HEK293 (cell line): ENCODE results near the gene SCLT1.

Source experiments
- CTCF ChIA-PET: fragments of 350-600 bp; formaldehyde crosslinking; extraction: SDS; loops from one replicate; lab custom pipeline; 2021; ENCODE audit warnings: antibody characterized with exemption; lab: Yijun Ruan, JAX
- POLR2A ChIA-PET: fragments of 300-600 bp; formaldehyde crosslinking; extraction: SDS; loops from one replicate; lab custom pipeline; 2020; ENCODE audit warnings: antibody characterized with exemption, inconsistent platforms; lab: Yijun Ruan, JAX
- H3K27ac ChIP-seq: fragments of 200-500 bp; sonication (Bioruptor generic); 2 replicates; pipeline ENCODE4 v1.5.1; 2014; ENCODE audit warnings: low read depth, low read length, control low read depth, inconsistent platforms; ENCODE audit errors: extremely low read depth
- H3K36me3 ChIP-seq, 2 experiments: fragments of 200-500 bp in 1 of 2; sonication (Bioruptor generic) in 1 of 2; 1 replicate in 1 of 2; 2 replicates in 1 of 2; pipeline ENCODE4 v1.5.1; 2014 to 2017; ENCODE audit warnings: inconsistent platforms in 2 of 2, low read length in 2 of 2; ENCODE audit not compliant: control insufficient read depth in 2 of 2, insufficient read depth in 1 of 2
- H3K4me1 ChIP-seq: fragments of 200-500 bp; sonication (Bioruptor generic); 2 replicates; pipeline ENCODE4 v1.5.1; 2014; ENCODE audit warnings: mild to moderate bottlenecking, low read length, inconsistent platforms; ENCODE audit not compliant: control insufficient read depth, insufficient read depth
- H3K4me3 ChIP-seq: 2 replicates; pipeline ENCODE4 v1.5.1; 2011; ENCODE audit warnings: low read depth, mild to moderate bottlenecking, control low read depth, low read length, moderate library complexity
- H3K9me3 ChIP-seq: fragments of 200-500 bp; sonication (Bioruptor generic); 2 replicates; pipeline ENCODE4 v1.5.1; 2014; ENCODE audit warnings: low read depth, low read length, inconsistent platforms; ENCODE audit not compliant: control insufficient read depth, insufficient read depth
- BCL11A ChIP-seq: fragments of 450-650 bp; formaldehyde crosslinking; IDR thresholded peaks from 2 replicates; pipeline ENCODE4 v1.5.1; 2016; ENCODE audit warnings: low read depth, missing biosample characterization, missing genetic modification characterization
- PRDM2 ChIP-seq: fragments of 450-650 bp; formaldehyde crosslinking; IDR thresholded peaks from 2 replicates; pipeline ENCODE4 v1.5.1; 2016; ENCODE audit warnings: missing biosample characterization, missing genetic modification characterization, borderline replicate concordance
- WT1 ChIP-seq: fragments of 450-650 bp; formaldehyde crosslinking; IDR thresholded peaks from 2 replicates; pipeline ENCODE4 v1.5.1; 2016; ENCODE audit warnings: missing biosample characterization, missing genetic modification characterization
- YY1 ChIP-seq: fragments of 450-650 bp; formaldehyde crosslinking; IDR thresholded peaks from 2 replicates; pipeline ENCODE4 v1.5.1; 2018; ENCODE audit warnings: missing biosample characterization, missing genetic modification characterization
- ZNF132 ChIP-seq: fragments of 450-650 bp; formaldehyde crosslinking; IDR thresholded peaks from 2 replicates; pipeline ENCODE4 v1.5.1; 2017; ENCODE audit warnings: missing biosample characterization, missing genetic modification characterization, borderline replicate concordance
- ZNF155 ChIP-seq: fragments of 450-650 bp; formaldehyde crosslinking; IDR thresholded peaks from 2 replicates; pipeline ENCODE4 v1.5.1; 2016; ENCODE audit warnings: missing biosample characterization, missing genetic modification characterization
- ZNF398 ChIP-seq: fragments of 450-650 bp; formaldehyde crosslinking; IDR thresholded peaks from 2 replicates; pipeline ENCODE4 v1.5.1; 2017; ENCODE audit warnings: missing biosample characterization, missing genetic modification characterization
- ZNF624 ChIP-seq: fragments of 450-650 bp; formaldehyde crosslinking; IDR thresholded peaks from 2 replicates; pipeline ENCODE4 v1.5.1; 2017; ENCODE audit warnings: missing biosample characterization, missing genetic modification characterization
- ZXDB ChIP-seq: fragments of 450-650 bp; formaldehyde crosslinking; IDR thresholded peaks from 2 replicates; pipeline ENCODE4 v1.5.1; 2016; ENCODE audit warnings: missing biosample characterization, missing genetic modification characterization
- TF ChIP-seq, protein P1 (sequence below): fragments of 450-650 bp; formaldehyde crosslinking; IDR thresholded peaks from 2 replicates; pipeline ENCODE4 v1.5.1; 2016; ENCODE audit warnings: missing biosample characterization, missing genetic modification characterization

Gene SCLT1

DNA sequence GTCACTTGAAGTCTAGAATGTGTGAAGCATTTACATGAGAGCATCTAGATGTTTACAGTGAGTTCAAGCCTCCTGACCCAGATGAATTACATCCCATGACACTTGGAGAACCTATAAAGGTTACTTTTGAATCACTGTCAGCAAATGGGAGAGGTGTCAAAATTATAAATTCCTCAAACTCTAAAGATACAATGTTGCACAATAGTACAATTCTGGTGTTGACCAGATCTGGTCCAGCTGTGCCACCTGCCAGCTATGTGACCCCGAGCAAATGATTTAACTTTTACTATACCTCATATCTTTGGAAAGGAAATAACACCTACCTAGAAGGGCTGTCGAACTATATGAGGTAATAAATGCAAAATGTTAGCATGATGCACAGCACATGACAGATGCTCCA lies 214.1 kb downstream of the SCLT1 start (continued):
- TF ChIP-seq ZNF398 (tag by site-specific recombination) = no peak

DNA sequence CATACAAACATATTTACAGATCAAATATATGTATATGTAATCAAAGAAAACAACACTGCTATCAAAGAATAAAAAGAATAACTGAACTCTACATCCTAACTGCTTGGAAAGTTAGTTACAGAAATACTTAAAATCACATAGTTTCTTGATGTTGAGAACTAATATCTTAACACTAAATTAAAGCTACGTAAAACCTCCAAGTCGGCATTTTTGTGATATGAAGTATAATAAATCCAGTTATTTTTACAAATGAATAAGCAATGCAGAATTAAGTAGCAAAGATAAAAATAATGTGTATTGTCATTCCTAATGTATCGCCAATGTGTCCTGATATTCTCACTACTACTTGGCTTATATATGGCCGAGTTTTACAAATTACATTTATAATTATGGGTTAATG lies 215.4 kb downstream of the SCLT1 start:
- CTCF ChIA-PET = no interaction called here

More for the DNA sequence above, 215.4 kb downstream of the SCLT1 start:
- TF ChIP-seq ZNF132 (tag by site-specific recombination) = no peak
- TF ChIP-seq PRDM2 (tag by site-specific recombination) = no peak
- TF ChIP-seq BCL11A = no peak
- no peak for TF ChIP-seq ZNF155 (tag by site-specific recombination)
- TF ChIP-seq, protein P1, sequence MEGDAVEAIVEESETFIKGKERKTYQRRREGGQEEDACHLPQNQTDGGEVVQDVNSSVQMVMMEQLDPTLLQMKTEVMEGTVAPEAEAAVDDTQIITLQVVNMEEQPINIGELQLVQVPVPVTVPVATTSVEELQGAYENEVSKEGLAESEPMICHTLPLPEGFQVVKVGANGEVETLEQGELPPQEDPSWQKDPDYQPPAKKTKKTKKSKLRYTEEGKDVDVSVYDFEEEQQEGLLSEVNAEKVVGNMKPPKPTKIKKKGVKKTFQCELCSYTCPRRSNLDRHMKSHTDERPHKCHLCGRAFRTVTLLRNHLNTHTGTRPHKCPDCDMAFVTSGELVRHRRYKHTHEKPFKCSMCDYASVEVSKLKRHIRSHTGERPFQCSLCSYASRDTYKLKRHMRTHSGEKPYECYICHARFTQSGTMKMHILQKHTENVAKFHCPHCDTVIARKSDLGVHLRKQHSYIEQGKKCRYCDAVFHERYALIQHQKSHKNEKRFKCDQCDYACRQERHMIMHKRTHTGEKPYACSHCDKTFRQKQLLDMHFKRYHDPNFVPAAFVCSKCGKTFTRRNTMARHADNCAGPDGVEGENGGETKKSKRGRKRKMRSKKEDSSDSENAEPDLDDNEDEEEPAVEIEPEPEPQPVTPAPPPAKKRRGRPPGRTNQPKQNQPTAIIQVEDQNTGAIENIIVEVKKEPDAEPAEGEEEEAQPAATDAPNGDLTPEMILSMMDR (tag by site-specific recombination) = no peak
- TF ChIP-seq ZNF624 (tag by site-specific recombination) = no peak
- TF ChIP-seq WT1 = no peak
- TF ChIP-seq YY1 (tag by site-specific recombination) = no peak
- TF ChIP-seq ZXDB (tag by site-specific recombination) = no peak
- Histone ChIP-seq H3K9me3 (no peaks in the 10 kb centered on the region), H3K4me3 (no peak overlapping the region), H3K36me3 (peaks cover 0 to 6% of the 10 kb centered on the region in 2 experiments; a peak in 1 of 3 replicates), H3K4me1 (no peaks in the 10 kb centered on the region), H3K27ac (no peak overlapping the region)
- POLR2A ChIA-PET = no interaction called here
